Hematopoietic multipotent progenitor cell treated with erythropoietin and hydrocortisone succinate and interleukin-3 and kit ligand, for 15 days (in vitro differentiated cells): ENCODE measurements around the gene NFATC1.

Source experiments
- DNase-seq: peaks from one replicate; pipeline ENCODE4 v3.0.0-alpha.2; 2015; ENCODE audit warnings: low spot score

Gene NFATC1

DNA sequence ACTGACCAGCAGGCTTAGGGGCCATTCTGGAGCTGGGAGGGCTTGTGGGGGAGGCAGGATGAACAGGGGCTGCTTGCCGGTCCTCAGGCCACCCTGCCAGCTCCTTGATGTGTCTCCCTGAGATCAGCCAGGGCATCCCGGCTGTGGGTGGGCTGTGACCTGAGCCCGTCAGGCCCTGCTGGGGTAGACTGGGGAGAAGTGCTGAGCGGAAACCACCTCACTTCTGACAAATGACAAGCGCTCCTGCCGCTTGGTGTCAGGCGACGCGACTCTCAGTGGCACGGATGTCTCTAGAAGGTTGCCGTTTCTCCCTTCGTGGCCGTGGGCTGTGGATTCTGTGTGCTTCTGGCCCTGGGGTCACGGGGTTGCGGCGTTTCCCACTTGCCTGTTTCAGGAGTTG, 45.7 kb downstream of the NFATC1 start:
- DNase-seq = no peak

DNA sequence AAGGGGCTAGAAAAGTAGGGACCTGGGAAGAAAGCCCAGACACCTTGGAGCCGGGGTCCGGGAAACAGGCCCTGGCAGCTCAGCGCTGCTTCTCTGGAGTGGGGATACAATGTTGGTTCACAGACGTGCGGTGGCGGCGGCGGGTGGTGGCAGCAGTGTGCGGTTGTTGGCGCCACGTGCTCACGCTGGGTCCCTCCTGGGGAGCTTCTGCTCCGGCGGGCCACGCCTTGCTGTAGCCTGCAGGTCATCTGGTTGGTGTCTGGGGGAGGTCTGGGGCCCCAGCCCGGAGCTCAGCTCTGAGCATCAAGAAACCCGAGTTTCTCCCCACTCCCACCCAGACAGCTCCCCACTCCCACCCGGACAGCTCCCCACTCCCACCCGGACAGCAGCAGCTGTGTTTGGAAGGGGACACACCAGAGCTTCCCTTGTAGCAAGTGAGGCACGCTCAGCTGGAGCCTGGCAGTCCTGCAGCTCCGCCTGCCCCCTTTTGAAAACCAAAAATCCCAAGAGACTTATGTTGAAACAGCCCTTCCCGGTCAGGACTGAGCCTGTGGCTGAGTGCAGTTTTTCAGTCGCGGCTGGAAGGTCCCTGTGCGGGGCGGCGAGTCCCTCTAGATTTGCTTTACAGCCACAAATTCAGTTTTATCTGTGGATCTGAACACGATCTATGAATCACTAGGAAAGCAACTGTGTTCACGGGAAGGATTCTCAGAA, 46.9 kb downstream of the NFATC1 start:
- no peak for DNase-seq

DNA sequence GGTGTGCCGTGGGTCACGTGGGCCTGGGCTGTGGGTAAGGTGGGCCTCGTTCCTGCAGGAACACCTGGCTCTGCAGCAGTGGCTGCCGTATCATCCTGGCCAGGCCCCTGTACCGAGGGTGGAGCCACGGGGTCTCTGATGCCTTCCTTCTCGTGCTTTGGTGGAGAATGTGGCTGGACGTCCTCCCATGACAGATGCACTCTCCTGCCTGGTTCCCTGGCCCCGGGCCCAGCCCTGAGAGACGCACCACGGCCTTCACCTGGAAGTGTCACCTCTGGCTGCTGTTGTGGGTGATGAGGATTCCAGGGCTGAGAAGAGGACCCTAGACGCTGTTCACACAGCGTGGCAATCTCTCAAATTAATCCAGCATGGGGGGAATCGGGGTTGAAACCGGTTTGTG, 49.5 kb downstream of the NFATC1 start:
- DNase-seq = no peak

DNA sequence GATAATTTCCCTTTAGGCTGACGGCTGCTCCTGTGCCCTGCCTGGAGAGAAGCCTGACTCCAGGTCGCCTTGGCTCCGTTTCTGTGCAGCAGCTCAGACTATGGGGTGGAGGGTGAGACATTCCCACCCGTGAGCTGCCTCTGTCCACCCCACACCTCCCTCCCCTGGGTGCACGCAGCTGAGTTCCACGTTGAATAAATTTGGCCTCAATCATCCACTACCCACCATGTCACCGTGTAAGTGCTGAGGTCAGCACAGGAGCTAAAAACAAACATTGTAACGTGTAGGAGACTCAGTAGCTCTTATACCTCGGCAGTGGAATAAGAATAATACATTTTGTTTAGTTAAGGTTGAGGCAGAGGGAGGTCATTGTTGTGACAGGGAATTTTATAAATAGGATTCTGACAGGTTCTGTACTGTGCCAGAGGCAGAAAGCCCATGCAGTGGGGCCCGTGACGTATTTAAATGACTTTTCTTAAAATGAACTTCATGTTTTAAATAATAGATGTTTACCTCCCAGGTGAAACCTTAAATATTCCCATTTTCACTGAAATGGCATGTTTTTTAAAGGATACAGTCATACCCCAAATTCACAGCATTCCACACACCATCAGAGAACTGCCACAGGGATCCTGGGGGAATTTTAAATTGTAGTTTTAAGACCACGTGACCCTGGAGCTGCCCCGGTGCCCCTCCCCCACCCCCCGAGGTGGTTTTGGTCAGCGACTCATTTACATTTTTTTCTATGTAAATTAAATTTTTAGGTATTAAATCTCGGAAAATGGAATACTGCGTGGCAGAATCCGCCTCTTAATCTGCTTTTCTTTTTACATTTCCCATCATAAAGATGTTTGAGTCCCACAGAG, 50.2 kb downstream of the NFATC1 start:
- DNase-seq = no peak

DNA sequence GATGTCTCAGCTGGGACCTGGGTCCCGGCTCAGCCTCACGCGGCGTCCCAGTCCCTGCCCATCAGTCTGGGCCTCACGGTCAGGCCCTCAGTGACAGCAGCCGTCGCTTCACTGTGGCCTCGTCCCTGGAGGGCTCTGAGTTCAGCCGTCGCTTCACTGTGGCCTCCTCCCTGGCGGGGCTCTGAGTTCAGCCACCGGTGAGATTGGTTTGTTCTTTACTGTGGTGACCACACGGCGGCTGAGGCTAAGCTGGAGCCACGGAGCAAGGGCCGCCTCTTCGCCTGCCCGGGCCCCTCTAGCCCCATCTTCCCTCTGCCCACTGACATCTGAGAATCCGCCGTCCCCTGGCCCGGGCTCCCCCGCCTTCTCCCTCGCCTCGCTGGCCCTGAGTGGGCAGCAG, 51.2 kb downstream of the NFATC1 start:
- no peak for DNase-seq

DNA sequence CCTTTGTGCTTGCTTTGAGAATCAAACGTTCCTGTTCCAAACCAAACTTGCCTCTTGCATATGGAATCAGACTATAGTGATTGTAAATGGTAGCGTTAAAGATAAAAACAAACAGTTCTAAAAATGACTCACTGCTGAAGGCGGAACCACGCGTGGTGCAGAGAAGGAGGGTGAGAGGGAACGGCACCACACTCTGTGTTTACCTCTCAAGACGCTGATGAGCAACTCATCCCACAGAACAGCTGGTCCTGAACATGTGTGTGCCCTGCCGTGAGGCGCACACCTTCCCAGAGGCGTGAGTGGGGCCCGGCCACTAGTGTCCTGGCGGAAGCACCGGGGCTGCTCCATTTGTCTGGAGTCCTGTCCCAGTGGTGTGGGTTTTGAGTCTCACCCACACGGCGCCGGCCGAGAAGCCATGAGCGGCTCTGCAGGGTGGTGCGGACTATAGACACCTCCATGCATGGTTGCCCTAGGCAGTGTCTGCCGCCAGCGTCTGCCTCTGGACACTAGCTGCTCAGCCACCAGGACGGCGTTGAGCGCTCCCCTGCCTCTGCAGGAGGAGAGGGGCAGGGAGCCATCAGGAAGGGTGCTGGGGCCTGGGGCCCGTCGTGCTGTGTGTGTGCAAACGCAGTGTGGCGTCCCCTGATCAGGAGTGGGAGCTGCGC, 52.1 kb downstream of the NFATC1 start:
- no peak for DNase-seq

DNA sequence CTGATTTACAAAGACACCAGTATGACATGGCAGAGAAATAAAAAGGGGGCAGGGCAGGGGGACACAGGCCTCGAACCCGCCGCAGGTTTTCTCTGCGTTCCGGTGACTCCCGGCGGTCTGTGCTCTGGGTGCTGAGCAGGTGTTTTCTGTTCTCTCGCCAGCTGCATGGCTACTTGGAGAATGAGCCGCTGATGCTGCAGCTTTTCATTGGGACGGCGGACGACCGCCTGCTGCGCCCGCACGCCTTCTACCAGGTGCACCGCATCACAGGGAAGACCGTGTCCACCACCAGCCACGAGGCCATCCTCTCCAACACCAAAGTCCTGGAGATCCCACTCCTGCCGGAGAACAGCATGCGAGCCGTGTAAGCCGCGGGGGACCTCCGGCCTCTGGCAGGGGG, 52.9 kb downstream of the NFATC1 start:
- DNase-seq = no peak

DNA sequence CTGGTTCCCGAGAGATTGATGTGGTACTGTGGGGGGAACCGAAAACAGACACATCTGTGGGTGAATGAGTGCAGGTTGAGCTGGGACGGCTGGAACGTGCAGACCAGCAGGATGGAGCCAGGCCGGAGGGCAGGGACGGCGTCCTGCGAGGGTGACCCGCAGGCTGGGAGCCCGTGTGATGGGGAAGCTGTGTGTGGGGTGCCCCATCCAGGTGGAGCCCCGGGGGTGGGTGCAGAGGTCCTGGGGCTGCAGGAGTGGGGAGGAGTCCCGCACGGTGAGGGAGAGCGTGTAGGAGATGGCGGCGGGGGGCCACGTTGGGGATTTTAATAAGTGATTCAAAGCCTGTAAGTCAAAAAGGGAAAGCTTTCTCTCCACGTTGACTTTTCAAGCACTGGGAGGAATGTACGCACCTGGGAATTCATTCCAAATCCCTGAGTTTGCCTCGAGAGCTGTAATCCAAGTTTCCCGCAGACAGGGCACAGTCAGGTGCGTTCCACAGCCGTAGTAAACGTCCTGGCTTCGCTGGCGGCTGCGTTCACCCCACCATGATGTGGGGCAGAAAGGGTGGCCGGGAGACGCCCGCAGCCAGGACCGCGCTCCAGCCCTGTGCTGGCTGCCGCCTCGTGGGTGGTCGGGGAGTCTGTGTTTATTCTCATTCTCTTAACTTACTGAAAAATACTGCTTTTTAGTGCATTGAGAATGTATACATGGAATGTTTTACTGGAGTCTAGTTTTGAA, 54.0 kb downstream of the NFATC1 start:
- no peak for DNase-seq

DNA sequence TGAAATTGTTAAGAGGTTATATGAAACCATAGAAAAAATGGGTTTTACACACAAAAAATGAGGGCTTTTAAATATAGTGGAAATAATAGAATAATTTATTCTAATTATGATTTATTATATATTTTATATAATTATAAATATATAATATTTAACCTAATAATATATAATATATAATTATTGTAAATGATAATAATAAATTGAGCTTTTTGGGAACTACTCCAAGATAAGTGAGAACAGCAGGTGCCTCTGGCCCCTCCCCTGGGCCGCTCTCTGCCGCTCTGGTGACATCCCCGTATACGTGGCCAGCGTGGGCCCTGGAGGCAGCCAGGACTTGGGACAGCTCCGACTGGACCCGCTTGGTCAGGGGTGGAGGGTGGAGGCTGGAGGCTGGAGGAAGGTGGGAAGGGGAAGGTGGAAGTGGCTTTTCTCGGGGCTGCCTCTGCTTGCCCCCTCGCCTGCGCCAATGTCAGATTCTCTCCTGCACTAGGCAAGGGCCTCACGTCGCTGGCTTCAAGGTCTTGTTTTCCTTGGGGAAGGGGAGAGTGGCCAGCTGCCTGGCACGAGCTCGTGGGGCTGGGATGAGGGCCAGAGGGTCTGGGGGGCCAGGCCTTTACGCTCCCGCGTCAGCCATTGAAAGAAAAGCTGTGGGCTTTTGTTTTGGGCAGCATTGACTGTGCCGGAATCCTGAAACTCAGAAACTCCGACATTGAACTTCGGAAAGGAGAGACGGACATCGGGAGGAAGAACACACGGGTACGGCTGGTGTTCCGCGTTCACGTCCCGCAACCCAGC, 54.8 kb downstream of the NFATC1 start:
- no peak for DNase-seq

DNA sequence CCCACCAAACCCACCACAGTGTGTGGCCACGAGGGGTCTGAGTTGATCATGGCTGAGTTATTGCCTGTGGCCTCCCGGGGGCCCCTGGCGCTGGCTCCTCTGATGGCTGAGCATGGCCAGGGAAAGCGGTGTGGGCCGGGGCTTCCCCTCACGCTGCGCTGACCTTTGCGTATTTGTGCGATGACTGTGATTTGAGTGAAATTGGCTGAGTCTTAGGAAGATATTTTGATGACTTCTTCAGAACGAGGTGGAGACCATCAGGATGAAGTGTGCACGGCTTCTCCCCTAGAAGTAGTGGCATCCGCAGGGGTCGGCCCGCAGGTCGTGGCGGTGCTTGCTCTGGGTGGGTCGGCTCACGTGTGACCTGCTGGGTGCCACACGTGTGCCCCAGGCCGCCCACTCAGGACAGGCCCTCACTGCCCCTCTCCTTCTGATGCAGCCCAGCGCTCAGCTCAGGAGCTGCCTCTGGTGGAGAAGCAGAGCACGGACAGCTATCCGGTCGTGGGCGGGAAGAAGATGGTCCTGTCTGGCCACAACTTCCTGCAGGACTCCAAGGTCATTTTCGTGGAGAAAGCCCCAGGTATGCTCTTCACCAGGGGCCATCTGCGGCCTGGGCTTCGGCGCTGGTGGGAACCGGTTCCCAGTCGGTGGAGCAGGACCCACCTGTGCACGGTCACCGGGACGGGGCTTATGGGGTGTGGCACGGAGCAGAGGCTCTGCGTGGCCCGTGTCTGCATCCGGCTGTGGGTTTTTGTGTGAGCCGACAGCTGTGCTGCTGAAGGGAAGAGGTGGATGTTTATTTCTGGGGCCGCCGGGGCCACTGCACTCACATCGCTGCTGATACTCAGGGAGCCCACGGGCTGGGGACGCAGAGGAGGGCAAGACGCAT, 55.8 kb downstream of the NFATC1 start:
- no peak for DNase-seq

DNA sequence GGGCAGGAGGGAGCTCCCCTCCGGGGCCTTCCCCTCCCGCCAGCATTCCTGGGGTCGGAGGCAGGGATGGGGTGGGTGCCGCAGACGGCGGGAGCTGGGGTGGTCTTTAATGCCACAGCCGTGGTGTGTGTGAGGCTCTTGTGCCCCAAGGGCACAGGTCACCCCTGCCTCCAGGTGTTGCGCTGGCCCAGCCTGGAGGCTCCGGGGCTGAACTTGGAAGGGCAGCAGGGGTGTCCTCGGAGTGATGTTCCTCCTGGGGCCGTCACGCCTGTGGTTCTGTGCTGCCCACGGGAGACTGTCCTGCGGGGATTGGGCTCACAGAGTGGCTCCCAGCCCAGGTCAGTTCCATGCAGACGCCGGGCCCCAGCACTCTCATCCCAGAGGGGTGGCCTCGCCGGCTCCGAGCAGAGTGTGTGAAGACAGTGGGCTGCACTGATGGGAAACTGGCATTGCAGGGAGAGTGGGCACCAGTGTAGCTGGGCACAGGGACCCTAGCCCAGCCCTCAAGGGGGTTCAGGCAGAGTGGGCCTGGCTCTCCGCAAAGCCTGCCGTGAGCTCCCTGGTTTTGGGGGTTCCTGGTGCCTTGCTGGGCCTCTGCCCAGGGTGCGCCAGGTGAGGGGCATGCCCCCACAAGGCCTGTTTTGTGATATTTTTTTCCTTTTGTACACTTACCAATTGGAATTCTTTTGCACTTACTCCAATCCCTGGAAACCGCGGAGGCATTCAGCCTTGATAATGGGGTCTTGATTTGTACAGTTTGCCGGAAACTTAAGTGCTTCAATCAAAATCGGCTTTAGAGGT, 56.7 kb downstream of the NFATC1 start:
- DNase-seq = no peak

DNA sequence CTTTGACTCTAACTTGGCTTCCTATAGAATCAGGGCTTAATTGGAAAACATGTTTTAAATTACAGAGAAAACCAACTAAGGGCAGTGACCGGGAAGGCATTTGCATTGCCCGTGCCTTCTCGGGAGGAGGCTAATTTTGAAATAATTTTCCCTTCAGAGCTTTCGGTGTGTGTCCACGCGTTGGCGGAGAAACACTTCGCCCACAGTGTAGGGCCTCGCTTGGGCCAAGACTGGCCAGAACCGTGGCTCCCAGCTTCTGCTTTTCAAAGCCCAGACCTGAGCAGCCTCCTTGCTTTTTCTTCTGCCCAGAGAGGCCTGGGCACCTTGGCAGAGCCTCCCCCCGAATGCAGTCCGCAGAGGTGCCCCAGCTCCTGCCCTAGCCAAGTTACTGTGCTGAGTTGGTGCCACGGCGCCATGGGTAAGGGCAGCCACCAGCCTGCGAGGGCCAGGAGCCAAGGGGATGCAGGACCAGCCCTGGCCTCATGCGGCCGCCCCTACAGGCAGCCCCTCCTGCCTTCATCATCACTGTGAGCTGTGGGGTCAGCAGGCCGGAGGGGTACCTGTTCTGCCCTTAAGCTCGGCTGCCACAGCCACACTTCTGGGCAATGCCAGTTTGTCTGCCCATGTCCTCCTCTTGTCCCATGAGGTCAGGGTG, 57.4 kb downstream of the NFATC1 start:
- no peak for DNase-seq

DNA sequence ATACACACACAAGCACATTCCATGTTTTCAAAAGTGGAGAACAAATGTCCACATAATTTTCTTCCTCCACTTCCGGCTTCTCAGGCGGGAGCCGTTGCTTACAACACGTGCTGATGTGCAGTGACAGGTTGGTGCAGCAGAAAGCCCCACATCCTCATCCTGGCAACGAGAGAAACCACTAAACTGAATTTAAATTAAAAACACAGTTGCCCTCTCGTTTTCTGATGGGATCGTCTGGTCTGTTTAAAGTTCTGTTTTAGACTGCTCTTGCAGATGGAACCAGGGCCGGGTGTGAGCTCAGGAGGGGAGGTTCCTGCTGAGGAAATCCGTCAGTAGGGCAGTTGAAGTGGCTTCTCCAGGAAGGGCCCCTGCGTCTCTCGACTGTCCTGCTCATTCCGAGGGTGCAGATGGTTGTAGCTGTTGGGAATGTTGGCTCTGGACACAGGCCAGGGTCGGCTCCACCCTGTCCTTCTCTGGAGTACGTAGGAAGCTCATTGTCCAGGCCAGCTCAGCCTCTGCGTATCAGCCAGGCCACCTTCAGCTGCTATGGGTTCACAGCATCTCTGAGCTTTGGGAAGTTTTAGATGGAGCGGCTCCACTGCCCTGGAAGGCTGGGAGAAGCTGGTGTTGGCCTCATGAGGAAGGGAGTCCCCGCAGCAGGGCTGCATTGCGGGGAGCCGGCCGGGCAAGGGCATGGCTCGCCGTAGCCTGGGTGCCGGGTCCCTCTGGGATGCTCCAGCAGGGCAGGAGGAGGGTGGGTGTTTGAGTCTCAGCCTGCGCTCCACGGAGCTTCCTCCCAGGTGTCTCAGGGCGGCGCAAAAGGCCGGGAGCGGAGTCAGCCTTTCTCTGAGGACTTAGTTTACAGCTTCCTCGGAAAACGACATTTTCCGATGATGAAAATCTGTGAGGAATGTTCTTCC, 58.3 kb downstream of the NFATC1 start:
- DNase-seq = no peak

DNA sequence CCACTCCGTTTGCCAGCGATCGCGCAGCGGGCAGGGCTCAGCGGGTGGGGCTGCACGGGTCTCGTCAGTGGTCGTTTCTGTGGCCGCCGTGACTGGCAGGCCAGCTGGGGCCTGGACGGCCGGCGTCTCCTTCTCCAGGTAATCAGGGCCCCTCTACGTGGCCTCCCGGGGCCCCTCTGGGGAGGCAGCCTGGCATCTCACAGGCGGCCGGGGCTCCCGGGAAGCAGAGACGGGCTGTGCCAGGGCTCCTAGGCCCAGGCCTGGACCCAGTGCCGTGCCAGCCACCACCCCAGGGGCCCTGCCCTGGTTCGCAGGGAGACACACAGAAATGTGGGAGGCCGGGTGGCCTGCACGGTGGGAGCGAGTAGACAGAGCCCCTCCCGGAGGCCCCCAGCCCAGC, 59.5 kb downstream of the NFATC1 start:
- no peak for DNase-seq

DNA sequence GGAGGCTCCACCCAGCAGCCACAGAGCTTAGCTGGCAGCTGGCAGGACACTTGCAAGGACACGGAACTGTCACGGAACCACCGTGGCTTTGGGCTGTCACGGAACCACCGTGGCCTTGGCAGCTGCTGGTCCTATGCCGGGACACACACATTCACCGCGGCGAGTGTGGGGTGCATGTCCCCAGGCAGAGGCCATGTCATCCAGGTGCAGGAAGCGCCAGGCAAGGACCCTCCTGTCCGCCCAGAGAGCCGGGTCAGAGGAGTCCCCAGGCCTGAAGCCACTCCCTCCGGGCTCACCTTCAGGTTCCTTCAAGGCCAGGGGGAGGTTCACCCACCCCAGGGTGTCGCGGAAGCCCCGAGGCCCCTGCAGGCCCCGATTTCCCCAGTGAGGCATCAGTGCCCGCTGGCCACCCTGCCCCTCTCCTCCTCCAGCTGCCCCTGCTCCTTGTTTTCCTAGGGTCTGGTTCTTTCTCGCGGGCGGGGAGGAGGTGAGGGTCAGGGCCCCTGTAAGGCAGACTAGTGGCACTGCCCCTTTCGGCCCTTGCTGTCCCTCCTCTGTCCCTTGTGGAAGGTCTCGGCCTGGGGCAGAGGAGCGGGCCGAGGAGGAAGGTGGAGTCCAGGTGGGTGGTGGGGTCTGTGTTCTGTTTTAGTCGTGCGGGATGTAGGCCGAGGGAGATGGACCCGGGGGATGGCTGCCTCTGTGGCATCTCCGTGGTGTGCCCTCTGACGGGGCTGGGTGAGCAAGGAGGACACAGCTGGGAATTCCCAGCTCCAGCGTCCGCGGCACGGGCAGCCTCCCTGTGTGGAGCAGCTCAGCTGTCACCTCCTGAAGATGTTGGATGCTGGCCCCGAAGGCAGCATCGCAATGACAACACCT, 60.6 kb downstream of the NFATC1 start:
- DNase-seq = no peak

DNA sequence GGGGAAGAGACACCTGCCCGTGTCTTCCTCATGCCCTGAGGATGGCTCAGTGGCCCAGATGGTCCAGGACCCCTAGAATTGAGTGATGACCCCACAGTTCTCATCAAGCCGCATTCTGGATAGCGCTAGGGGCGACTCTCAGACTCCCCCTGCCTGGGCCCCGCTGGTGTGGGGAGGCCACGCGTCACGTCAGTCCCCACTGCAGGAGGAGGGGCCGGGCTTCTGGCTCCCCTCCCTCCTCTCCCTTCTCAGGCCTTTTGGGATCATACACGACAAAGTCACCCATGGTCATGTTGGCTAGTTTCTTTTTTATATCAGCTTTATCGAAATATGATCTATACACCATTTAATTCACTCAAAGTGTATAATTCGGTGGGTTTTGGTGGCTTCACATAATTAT, 61.5 kb downstream of the NFATC1 start:
- no peak for DNase-seq

DNA sequence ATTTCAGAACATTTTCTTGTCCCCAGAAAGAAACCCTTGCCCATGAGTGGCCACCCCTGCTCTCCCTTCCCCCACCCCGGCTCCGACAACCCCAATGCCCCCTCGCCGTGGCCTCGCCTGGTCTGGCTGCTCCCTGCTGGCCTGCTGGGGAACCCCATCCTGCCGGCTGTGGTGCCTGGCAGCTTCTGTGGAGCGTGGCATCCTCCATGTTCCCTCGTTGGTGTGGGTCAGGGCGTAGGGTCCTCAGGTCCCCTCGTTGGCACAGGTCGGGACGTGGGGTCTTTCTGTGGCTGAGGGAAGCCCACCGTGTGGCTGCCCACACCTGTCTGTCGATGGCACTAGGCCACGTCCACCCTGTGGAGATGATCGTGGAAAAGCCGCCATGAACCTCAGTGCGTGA, 61.9 kb downstream of the NFATC1 start:
- no peak for DNase-seq
